Left cardiac atrium (tissue), 4 donors: Measurements from ENCODE around the gene PHF1. TPM values are rescaled to one million over a fixed set of nuclear protein-coding genes. Genes with fewer than 3 reads are reported as not detected.

Experiments used
- ATAC-seq, 2 donors: fragments of 200-7000 bp; cut with Tn5 transposase; one replicate each; pipeline ENCODE4 v1.9.1; 2020; ENCODE audit warnings: mild to moderate bottlenecking in 2 of 2, moderate library complexity in 2 of 2
- DNase-seq: peaks from one replicate; pipeline ENCODE4 v3.0.0-alpha.2; 2020
- intact Hi-C, 2 donors: fragments of 100-400 bp; cut with DNase I; formaldehyde crosslinking; loops; one replicate each; pipeline versions ENCODE4 v1.14.1 to v1.15.1; 2022 to 2023
- microRNA-seq, 2 donors: library from miRNA; unstranded; fragments of <30 nt; microRNA quantifications; one replicate each; pipeline ENCODE4 v1.2.0, GENCODE V29; 2020
- total RNA-seq, 2 donors: library from RNA; stranded (reverse); fragmentation: NEBNext Ultra II Directional; extraction: Animal tissue kit (Norgen Biotek cat#: 25700); gene quantifications; one replicate each; pipeline ENCODE4 v1.2.1, GENCODE V29; 2021
- donor health status: DM: no; HTN: yes; CAD: no.
- donor health status: DM: no; HTN: yes; CAD: no; lungs with severe emphysema.
- donor health status: DM: yes; HTN: yes; CAD: no.
- donor health status: Dilated cardiomyopathy.

PHF1 gene
- total RNA-seq, 2 donors from 2014 or later: 49.5 to 58.3 TPM

- intact Hi-C loops: loop anchor here in 1 of 2 donors (10.0 kb wide), 1 partner anchor 122 kb away; no protein-coding TSS in a partner anchor
- ATAC-seq: no peak
- no peak for DNase-seq
Measured at GRCh38 chr6:33443025-33443424, 32.2 kb downstream of the PHF1 start.

- ATAC-seq: no peak
Measured at GRCh38 chr6:33443619-33444504, 33.0 kb downstream of the PHF1 start.

GRCh38 chr6:33445119-33445603 is 34.3 kb downstream of the PHF1 start:
- intact Hi-C loops: loop anchor here in 1 of 2 donors (10.0 kb wide), 1 partner anchor 120 kb away; no protein-coding TSS in a partner anchor
- no peak for ATAC-seq
- no peak for DNase-seq

More at GRCh38 chr6:33443619-33444504, 33.0 kb downstream of the PHF1 start:
- intact Hi-C loops: loop anchor here in 1 of 2 donors (10.0 kb wide), 1 partner anchor 121 kb away; no protein-coding TSS in a partner anchor
- DNase-seq: no peak

DNA sequence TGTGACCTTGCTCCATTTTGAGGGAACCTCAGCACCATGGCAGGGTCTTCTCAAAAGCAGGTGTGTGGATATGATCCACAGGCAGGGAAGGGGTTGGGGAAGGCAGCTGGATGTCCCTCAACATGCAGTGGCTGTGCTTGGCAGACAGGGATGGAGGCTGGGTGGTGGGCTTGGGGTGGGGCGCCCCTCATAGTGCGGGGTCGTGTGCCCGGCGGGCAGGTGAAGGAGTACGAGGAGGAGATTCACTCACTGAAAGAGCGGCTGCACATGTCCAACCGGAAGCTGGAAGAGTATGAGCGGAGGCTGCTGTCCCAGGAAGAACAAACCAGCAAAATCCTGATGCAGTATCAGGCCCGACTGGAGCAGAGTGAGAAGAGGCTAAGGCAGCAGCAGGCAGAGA is 35.5 kb downstream of the PHF1 start:
- intact Hi-C loops: loop anchor here in 1 of 2 donors (10.0 kb wide), 1 partner anchor 118 kb away; no protein-coding TSS in a partner anchor
- ATAC-seq (no peak), DNase-seq (no peak)

- DNase-seq (no peak), ATAC-seq (no peak)
- intact Hi-C loops: loop anchor here in 1 of 2 donors (10.0 kb wide), 2 partner anchors 56 to 124 kb away; partner anchors contain the start of gene KIFC1
Measured at GRCh38 chr6:33450434-33450833, 39.6 kb downstream of the PHF1 start.

- DNase-seq: no peak
- intact Hi-C loops: loop anchor here in 1 of 2 donors (10.0 kb wide), 2 partner anchors 57 to 123 kb away; partner anchors contain the start of gene KIFC1
- no peak for ATAC-seq
Measured at GRCh38 chr6:33451606-33452005, 40.8 kb downstream of the PHF1 start.

DNA sequence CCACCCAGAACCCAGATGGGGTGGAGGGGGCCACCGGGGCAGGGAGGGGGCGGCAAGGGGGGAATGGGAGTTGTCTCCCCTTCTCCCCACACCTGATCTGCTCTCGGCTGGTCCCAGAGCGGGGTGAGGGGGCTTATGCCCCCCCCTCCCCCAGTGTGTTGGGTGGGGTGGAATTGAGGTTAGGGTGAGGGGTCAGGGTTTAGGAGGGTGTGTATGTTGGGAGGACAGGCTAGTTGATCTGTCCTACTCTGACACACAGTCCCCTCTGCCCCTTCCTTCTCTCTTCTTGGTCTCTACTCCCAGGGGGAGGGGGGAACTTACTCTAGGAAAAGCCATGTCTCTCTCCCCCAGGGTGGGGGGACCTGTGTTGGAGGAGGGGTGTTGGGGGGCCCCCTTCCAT is 41.7 kb downstream of the PHF1 start:
- no peak for DNase-seq
- ATAC-seq: no peak
- intact Hi-C loops: loop anchor here in 1 of 2 donors (10.0 kb wide), 2 partner anchors 58 to 122 kb away; partner anchors contain the start of gene KIFC1

DNA sequence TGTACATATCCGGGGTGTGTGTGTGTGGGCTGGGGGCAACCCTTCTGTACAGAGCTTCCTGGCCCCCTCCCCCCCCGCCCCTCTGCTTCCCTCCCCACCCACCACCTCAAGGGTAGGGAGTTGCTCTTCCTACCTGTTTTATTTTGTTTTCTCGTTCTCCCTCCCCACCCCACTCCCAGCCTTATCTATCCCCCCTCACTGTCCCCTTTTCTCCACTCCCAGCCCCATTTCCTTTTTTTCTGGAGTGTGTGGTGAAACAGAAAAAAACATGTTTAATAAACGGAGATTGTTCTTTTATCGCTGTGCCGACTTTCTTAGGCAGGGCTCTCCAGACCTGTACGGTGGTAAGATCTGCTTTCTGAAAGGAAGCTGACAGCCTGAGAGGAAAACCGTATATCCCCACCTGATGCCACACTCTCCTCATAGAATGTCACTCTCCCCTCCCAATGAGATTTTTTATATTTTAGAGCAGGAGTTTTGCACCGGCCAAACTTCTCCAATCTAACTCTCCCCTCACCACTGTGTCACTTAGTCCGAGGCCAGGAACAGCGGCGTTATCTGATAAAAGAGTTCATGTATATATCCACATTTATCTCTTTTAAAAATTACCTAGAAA is 42.7 kb downstream of the PHF1 start:
- intact Hi-C loops: loop anchor here in 1 of 2 donors (10.0 kb wide), 2 partner anchors 59 to 121 kb away; partner anchors contain the start of gene KIFC1
- DNase-seq (no peak), ATAC-seq (no peak)

GRCh38 chr6:33454009-33454946 is 43.5 kb downstream of the PHF1 start, which contains the start of gene ZBTB9:
Gene ZBTB9, plus strand, starts transcription at chr6:33454576. Its CDS starts 525 bp downstream, at chr6:33455101.
- ATAC-seq: peak; percentile 98 to 99
- peak; percentile 97 for DNase-seq
- intact Hi-C loops: loop anchor here in 1 of 2 donors (10.0 kb wide), 2 partner anchors 59 to 121 kb away; partner anchors contain the start of gene KIFC1

GRCh38 chr6:33455051-33455450 is 44.2 kb downstream of the PHF1 start:
- DNase-seq (no peak), ATAC-seq (no peak)
- intact Hi-C loops: loop anchor here in 1 of 2 donors (10.0 kb wide), 2 partner anchors 60 to 120 kb away; partner anchors contain the start of gene KIFC1

GRCh38 chr6:33456156-33456555 is 45.3 kb downstream of the PHF1 start:
- DNase-seq (no peak), ATAC-seq (no peak)
- intact Hi-C loops: loop anchor here in 1 of 2 donors (10.0 kb wide), 2 partner anchors 61 to 119 kb away; partner anchors contain the start of gene KIFC1

- intact Hi-C loops: loop anchor here in 1 of 2 donors (10.0 kb wide), 2 partner anchors 64 to 116 kb away; partner anchors contain the start of gene KIFC1
- DNase-seq: no peak
Measured at GRCh38 chr6:33458676-33459075, 47.9 kb downstream of the PHF1 start.

DNA sequence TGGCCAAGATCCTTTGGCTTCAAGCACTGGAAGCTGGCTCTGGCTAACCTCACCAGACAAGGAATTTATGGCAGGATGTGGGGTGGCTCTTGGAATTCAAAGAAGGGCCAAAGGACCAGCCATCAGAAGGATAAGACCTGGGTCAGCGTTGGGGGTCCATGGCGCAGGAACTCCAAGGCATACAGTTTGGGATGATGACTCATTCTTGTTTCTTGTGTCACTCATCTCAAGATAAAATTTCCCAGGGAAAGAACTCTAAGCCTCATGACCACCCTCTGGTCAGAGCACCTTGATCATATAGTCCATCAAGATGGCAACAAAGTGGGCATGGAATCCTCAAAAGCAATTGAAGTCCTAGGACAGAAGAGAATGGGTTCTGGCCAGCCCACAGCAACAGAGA is 48.4 kb downstream of the PHF1 start:
- no peak for DNase-seq
- ATAC-seq: no peak
- intact Hi-C loops: loop anchor here in 1 of 2 donors (10.0 kb wide), 2 partner anchors 64 to 116 kb away; partner anchors contain the start of gene KIFC1

More at GRCh38 chr6:33458676-33459075, 47.9 kb downstream of the PHF1 start:
- ATAC-seq: no peak

Small RNAs within 50 kb of the gene (microRNA-seq; reads per million reads assigned to microRNA genes)
- gene MIR5004: 0 to 0.20 reads per million in 2 donors

Other genes with a start within 250 kb of the PHF1 start
- gene COL11A2, start 218.5 kb upstream of the PHF1 start, total RNA-seq: 1 to 10 TPM in 1 of 2 donors, under 1 TPM in 1; 0.94 to 1.3 TPM
- 10 to 100 TPM; 32.5 to 39.5 TPM for gene RXRB, start 210.3 kb upstream of the PHF1 start, total RNA-seq
- gene SLC39A7, start 210.1 kb upstream of the PHF1 start, total RNA-seq: 100 to 1,000 TPM in 1 of 2 donors, 10 to 100 TPM in 1; 80.1 to 132 TPM
- 10 to 100 TPM; 13.3 to 14.3 TPM for gene HSD17B8, start 206.4 kb upstream of the PHF1 start, total RNA-seq
- gene RING1, start 202.5 kb upstream of the PHF1 start, total RNA-seq: 10 to 100 TPM; 29.7 to 30.0 TPM
- 10 to 100 TPM; 25.9 to 33.4 TPM for gene VPS52, start 139.1 kb upstream of the PHF1 start, total RNA-seq
- gene RPS18, start 138.9 kb upstream of the PHF1 start, total RNA-seq: 1,000 to 10,000 TPM; 1,167 to 1,230 TPM
- 1 to 10 TPM; 7.5 to 9.8 TPM for gene B3GALT4, start 133.9 kb upstream of the PHF1 start, total RNA-seq
- 10 to 100 TPM; 19.0 to 31.6 TPM for gene WDR46, start 121.8 kb upstream of the PHF1 start, total RNA-seq
- gene PFDN6, start 121.4 kb upstream of the PHF1 start, total RNA-seq: 10 to 100 TPM; 43.9 to 47.5 TPM
- gene RGL2, start 112.1 kb upstream of the PHF1 start, total RNA-seq: 10 to 100 TPM; 48.5 to 54.3 TPM
- gene TAPBP, start 96.9 kb upstream of the PHF1 start, total RNA-seq: 10 to 100 TPM; 74.0 to 80.9 TPM
- 10 to 100 TPM; 14.1 to 15.7 TPM for gene ZBTB22, start 93.3 kb upstream of the PHF1 start, total RNA-seq
- 10 to 100 TPM; 16.2 to 22.5 TPM for gene DAXX, start 88.1 kb upstream of the PHF1 start, total RNA-seq
- gene KIFC1, start 19.2 kb upstream of the PHF1 start, total RNA-seq: 1 to 10 TPM in 1 of 2 donors, under 1 TPM in 1; 0.31 to 1.9 TPM
- gene CUTA, start 7.1 kb downstream of the PHF1 start, total RNA-seq: 100 to 1,000 TPM; 114 to 126 TPM
- 1 to 10 TPM; 9.0 to 9.8 TPM for gene SYNGAP1, start 9.1 kb downstream of the PHF1 start, total RNA-seq
- gene ZBTB9, start 43.6 kb downstream of the PHF1 start, total RNA-seq: 1 to 10 TPM; 4.4 to 5.9 TPM
- 10 to 100 TPM; 17.6 to 21.6 TPM for gene BAK1, start 169.3 kb downstream of the PHF1 start, total RNA-seq
- 10 to 100 TPM in 1 of 2 donors, 1 to 10 TPM in 1; 9.6 to 16.6 TPM for gene ITPR3, start 210.3 kb downstream of the PHF1 start, total RNA-seq